HG02970 (cell line): ENCODE measurements around the gene ZBTB46.

Experiments
- ATAC-seq: cut with Tn5 transposase; IDR thresholded peaks from one replicate; pipeline ENCODE4 v1.9.1; 2021; ENCODE audit warnings: mild to moderate bottlenecking, moderate library complexity, moderate number of reproducible peaks; ENCODE audit not compliant: unreplicated experiment, low FRiP score

ZBTB46 gene

GRCh38 chr20:63842258-63842657 is 11.2 kb upstream of the ZBTB46 start:
- no peak for ATAC-seq

GRCh38 chr20:63840405-63840828 is 9.4 kb upstream of the ZBTB46 start:
- no peak for ATAC-seq

- ATAC-seq = no peak
Observed at GRCh38 chr20:63839620-63840019, 8.6 kb upstream of the ZBTB46 start.

GRCh38 chr20:63837479-63837878 is 6.4 kb upstream of the ZBTB46 start:
- no peak for ATAC-seq

- no peak for ATAC-seq
Observed at GRCh38 chr20:63836458-63837344, 5.6 kb upstream of the ZBTB46 start.

GRCh38 chr20:63835021-63835858 is 4.2 kb upstream of the ZBTB46 start:
- no peak for ATAC-seq

GRCh38 chr20:63834491-63834880 is 3.4 kb upstream of the ZBTB46 start:
- no peak for ATAC-seq

- no peak for ATAC-seq
Observed at GRCh38 chr20:63833776-63834490, 2.9 kb upstream of the ZBTB46 start.

- ATAC-seq = no peak
Observed at GRCh38 chr20:63831993-63832686, 1.1 kb upstream of the ZBTB46 start.

- ATAC-seq = no peak
Observed at GRCh38 chr20:63831646-63831992, 555 bp upstream of the ZBTB46 start.

- no peak for ATAC-seq
Observed at GRCh38 chr20:63829945-63830835, 874 bp downstream of the ZBTB46 start.

- ATAC-seq = no peak
Observed at GRCh38 chr20:63829603-63829944, 1.5 kb downstream of the ZBTB46 start.

- no peak for ATAC-seq
Observed at GRCh38 chr20:63828951-63829350, 2.1 kb downstream of the ZBTB46 start.

- ATAC-seq = no peak
Observed at GRCh38 chr20:63828545-63828944, 2.5 kb downstream of the ZBTB46 start.

- no peak for ATAC-seq
Observed at GRCh38 chr20:63828124-63828523, 2.9 kb downstream of the ZBTB46 start.

- ATAC-seq = no peak
Observed at GRCh38 chr20:63826753-63827152, 4.3 kb downstream of the ZBTB46 start.

- no peak for ATAC-seq
Observed at GRCh38 chr20:63825331-63826118, 5.5 kb downstream of the ZBTB46 start.

- no peak for ATAC-seq
Observed at GRCh38 chr20:63823691-63824311, 7.3 kb downstream of the ZBTB46 start.
